Upper lobe of left lung (tissue), 4 donors: ENCODE data around the gene LAMB4.

ENCODE experiments used
- CTCF ChIP-seq, 6 experiments: fragments of 450-650 bp in 4 of 6; fragments of 200-600 bp in 2 of 6; sonication (generic) in 2 of 6; IDR thresholded peaks; one replicate each; pipeline ENCODE4 v1.5.1; 2016 to 2019; ENCODE audit warnings: antibody characterized with exemption in 6 of 6
- POLR2A ChIP-seq, 4 donors: fragments of 450-650 bp; IDR thresholded peaks; one replicate each; pipeline ENCODE4 v1.5.1; 2016 to 2017; ENCODE audit warnings: antibody characterized with exemption in 4 of 4, mild to moderate bottlenecking in 2 of 4

- TF ChIP-seq CTCF (IDR thresholded peaks at IDR 0.05) = no peak
- TF ChIP-seq POLR2A (IDR thresholded peaks at IDR 0.05) = no peak
Observed at GRCh38 chr7:108089381-108089780, 40.8 kb downstream of the LAMB4 start.
